ENCODE data around the gene MCOLN2. TPM values are rescaled to one million over a fixed set of nuclear protein-coding genes. Genes with fewer than 3 reads are reported as not detected.

Gene MCOLN2
- total and polyA plus RNA-seq, 2 of the 13 experiments (the other 11 are each of a cell fraction or from before 2014, with no cell fraction given): not detected

DNA sequence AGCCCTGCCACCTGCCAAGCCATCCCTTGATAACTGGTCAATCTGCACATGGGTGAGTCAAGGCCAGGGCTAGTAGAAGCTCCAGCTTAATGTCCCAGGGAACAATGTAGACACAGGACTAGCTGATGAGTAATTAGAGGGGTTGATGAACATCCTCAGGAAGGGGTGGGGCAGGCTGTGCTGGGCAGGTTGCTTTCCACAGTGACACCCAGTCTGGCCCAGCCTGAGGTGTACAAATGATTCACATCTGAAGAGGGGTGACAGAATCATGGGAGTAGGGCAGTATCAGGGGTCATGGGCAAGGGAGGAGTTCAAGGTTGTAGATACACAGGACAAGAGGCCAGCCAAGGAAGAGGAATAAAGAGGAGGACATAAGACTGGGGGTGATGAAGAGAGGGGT is 108.2 kb downstream of the MCOLN2 start:
- no peak overlapping the region for H3K4me3 ChIP-seq (replicated peaks in 1 of 3; ENCODE audit: insufficient read depth in 1 of 3, low read depth in 2 of 3, low read length in 3 of 3)
- TF ChIP-seq GATAD2A (CRISPR knock-in tag; IDR thresholded peaks at IDR 0.05) (no peak), PRPF4 (IDR thresholded peaks at IDR 0.05; ENCODE audit: low read depth, low read length, poor library complexity, severe bottlenecking) (no peak), ZMYM4 (CRISPR knock-in tag; IDR thresholded peaks at IDR 0.05) (no peak), ETV5 (CRISPR knock-in tag; IDR thresholded peaks at IDR 0.05; ENCODE audit: borderline replicate concordance) (no peak), CEBPG (CRISPR knock-in tag; IDR thresholded peaks at IDR 0.05) (no peak), ZFP1 (CRISPR knock-in tag; IDR thresholded peaks at IDR 0.05) (no peak), ZNF629 (CRISPR knock-in tag; conservative IDR thresholded peaks at IDR 0.05) (no peak), HDAC2 (CRISPR knock-in tag; IDR thresholded peaks at IDR 0.05) (no peak), ZNF761 (CRISPR knock-in tag; conservative IDR thresholded peaks at IDR 0.05) (no peak), SIX1 (CRISPR knock-in tag; IDR thresholded peaks at IDR 0.05; ENCODE audit: borderline replicate concordance) (no peak), ZNF484 (CRISPR knock-in tag; IDR thresholded peaks at IDR 0.05; ENCODE audit: borderline replicate concordance, low read depth) (no peak)
- TF ChIP-seq, protein P1, sequence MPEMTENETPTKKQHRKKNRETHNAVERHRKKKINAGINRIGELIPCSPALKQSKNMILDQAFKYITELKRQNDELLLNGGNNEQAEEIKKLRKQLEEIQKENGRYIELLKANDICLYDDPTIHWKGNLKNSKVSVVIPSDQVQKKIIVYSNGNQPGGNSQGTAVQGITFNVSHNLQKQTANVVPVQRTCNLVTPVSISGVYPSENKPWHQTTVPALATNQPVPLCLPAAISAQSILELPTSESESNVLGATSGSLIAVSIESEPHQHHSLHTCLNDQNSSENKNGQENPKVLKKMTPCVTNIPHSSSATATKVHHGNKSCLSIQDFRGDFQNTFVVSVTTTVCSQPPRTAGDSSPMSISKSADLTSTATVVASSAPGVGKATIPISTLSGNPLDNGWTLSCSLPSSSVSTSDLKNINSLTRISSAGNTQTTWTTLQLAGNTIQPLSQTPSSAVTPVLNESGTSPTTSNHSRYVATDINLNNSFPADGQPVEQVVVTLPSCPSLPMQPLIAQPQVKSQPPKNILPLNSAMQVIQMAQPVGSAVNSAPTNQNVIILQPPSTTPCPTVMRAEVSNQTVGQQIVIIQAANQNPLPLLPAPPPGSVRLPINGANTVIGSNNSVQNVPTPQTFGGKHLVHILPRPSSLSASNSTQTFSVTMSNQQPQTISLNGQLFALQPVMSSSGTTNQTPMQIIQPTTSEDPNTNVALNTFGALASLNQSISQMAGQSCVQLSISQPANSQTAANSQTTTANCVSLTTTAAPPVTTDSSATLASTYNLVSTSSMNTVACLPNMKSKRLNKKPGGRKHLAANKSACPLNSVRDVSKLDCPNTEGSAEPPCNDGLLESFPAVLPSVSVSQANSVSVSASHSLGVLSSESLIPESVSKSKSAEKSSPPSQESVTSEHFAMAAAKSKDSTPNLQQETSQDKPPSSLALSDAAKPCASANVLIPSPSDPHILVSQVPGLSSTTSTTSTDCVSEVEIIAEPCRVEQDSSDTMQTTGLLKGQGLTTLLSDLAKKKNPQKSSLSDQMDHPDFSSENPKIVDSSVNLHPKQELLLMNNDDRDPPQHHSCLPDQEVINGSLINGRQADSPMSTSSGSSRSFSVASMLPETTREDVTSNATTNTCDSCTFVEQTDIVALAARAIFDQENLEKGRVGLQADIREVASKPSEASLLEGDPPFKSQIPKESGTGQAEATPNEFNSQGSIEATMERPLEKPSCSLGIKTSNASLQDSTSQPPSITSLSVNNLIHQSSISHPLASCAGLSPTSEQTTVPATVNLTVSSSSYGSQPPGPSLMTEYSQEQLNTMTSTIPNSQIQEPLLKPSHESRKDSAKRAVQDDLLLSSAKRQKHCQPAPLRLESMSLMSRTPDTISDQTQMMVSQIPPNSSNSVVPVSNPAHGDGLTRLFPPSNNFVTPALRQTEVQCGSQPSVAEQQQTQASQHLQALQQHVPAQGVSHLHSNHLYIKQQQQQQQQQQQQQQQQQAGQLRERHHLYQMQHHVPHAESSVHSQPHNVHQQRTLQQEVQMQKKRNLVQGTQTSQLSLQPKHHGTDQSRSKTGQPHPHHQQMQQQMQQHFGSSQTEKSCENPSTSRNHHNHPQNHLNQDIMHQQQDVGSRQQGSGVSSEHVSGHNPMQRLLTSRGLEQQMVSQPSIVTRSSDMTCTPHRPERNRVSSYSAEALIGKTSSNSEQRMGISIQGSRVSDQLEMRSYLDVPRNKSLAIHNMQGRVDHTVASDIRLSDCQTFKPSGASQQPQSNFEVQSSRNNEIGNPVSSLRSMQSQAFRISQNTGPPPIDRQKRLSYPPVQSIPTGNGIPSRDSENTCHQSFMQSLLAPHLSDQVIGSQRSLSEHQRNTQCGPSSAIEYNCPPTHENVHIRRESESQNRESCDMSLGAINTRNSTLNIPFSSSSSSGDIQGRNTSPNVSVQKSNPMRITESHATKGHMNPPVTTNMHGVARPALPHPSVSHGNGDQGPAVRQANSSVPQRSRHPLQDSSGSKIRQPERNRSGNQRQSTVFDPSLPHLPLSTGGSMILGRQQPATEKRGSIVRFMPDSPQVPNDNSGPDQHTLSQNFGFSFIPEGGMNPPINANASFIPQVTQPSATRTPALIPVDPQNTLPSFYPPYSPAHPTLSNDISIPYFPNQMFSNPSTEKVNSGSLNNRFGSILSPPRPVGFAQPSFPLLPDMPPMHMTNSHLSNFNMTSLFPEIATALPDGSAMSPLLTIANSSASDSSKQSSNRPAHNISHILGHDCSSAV (CRISPR knock-in tag; IDR thresholded peaks at IDR 0.05; ENCODE audit: borderline replicate concordance): no peak
- TF ChIP-seq, protein P2, sequence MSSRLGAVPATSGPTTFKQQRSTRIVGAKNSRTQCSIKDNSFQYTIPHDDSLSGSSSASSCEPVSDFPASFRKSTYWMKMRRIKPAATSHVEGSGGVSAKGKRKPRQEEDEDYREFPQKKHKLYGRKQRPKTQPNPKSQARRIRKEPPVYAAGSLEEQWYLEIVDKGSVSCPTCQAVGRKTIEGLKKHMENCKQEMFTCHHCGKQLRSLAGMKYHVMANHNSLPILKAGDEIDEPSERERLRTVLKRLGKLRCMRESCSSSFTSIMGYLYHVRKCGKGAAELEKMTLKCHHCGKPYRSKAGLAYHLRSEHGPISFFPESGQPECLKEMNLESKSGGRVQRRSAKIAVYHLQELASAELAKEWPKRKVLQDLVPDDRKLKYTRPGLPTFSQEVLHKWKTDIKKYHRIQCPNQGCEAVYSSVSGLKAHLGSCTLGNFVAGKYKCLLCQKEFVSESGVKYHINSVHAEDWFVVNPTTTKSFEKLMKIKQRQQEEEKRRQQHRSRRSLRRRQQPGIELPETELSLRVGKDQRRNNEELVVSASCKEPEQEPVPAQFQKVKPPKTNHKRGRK (CRISPR knock-in tag; IDR thresholded peaks at IDR 0.05): no peak
- TF ChIP-seq, protein P3, sequence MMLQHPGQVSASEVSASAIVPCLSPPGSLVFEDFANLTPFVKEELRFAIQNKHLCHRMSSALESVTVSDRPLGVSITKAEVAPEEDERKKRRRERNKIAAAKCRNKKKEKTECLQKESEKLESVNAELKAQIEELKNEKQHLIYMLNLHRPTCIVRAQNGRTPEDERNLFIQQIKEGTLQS (CRISPR knock-in tag; IDR thresholded peaks at IDR 0.05): no peak
- TF ChIP-seq, protein P4, sequence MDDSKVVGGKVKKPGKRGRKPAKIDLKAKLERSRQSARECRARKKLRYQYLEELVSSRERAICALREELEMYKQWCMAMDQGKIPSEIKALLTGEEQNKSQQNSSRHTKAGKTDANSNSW (CRISPR knock-in tag; IDR thresholded peaks at IDR 0.05; ENCODE audit: borderline replicate concordance): no peak
- H4K20me1 ChIP-seq (ENCODE audit: insufficient read depth, low read length): no peaks in the 10 kb centered on the region
- ChIA-PET CTCF (ENCODE audit: low intra/inter-chr PET ratio, low total read pairs) (no interaction called here), POLR2A (no interaction called here)
- no peak for ATAC-seq
- no peaks in the 10 kb centered on the region for H3K9me3 ChIP-seq (ENCODE audit: low read length)
- no peak overlapping the region for H3K9ac ChIP-seq (ENCODE audit: insufficient read depth, low read depth, low read length)
- no TSS peak for BruUV-seq (replicated peaks)
- H3K27ac ChIP-seq (ENCODE audit: extremely low read length, insufficient read depth, low read length): no peak overlapping the region
- H2AFZ ChIP-seq (ENCODE audit: low read length): no peak overlapping the region
- in situ Hi-C loops (cut with HindIII; ENCODE audit: extremely low pct_ligation_motif_present, low pct_unique_long_range_greater_than_20kb): no loop called here
- no peaks in the 10 kb centered on the region for H3K79me2 ChIP-seq (ENCODE audit: insufficient read depth, low read length)
- H3K4me2 ChIP-seq (ENCODE audit: low read depth, low read length): no peak overlapping the region
- peaks cover 0 to 12% of the 10 kb centered on the region in 2 experiments; a peak in 2 of 5 replicates for H3K27me3 ChIP-seq (ENCODE audit: control insufficient read depth in 1 of 2, insufficient read depth in 2 of 2, low read length in 2 of 2)
- intact Hi-C loops (cut with micrococcal nuclease; ENCODE audit: unreplicated experiment): no loop called here
- no peak for DNase-seq (ENCODE audit: low spot score)
- FAIRE-seq: no peak
- H3K4me1 ChIP-seq (ENCODE audit: insufficient read depth, low read length): no peaks in the 10 kb centered on the region
- no peaks in the 10 kb centered on the region for H3K36me3 ChIP-seq (replicated peaks in 1 of 2; ENCODE audit: control insufficient read depth in 1 of 2, insufficient read depth in 2 of 2, low read length in 2 of 2)

All from HepG2 (cell line).